Neural progenitor cell (in vitro differentiated cells): Measurements from ENCODE around the gene JADE1. TPM values are rescaled to one million over a fixed set of nuclear protein-coding genes. Genes with fewer than 3 reads are reported as not detected.

ENCODE experiments used
- DNase-seq: peaks from one replicate; pipeline ENCODE4 v3.0.0-alpha.2; 2016; ENCODE audit warnings: low spot score
- H2AFZ ChIP-seq: fragments of 200-600 bp; sonication (generic); replicated peaks from 2 replicates; pipeline ENCODE4 v1.6.1; 2016; ENCODE audit warnings: antibody characterized with exemption
- H3F3A ChIP-seq: fragments of 200-600 bp; sonication (generic); 2 replicates; pipeline ENCODE4 v1.6.1; 2016; ENCODE audit warnings: antibody characterized with exemption, low read depth
- H3K27ac ChIP-seq: fragments of 200-600 bp; sonication (generic); 2 replicates; pipeline ENCODE4 v1.5.1; 2016; ENCODE audit warnings: mild to moderate bottlenecking
- H3K27me3 ChIP-seq: fragments of 200-600 bp; sonication (generic); 2 replicates; pipeline ENCODE4 v1.6.1; 2016; ENCODE audit warnings: mild to moderate bottlenecking, moderate library complexity
- H3K36me3 ChIP-seq: fragments of 200-600 bp; sonication (generic); 2 replicates; pipeline ENCODE4 v1.5.1; 2016
- H3K4me1 ChIP-seq: fragments of 200-600 bp; sonication (generic); 2 replicates; pipeline ENCODE4 v1.6.1; 2016; ENCODE audit warnings: mixed run types
- H3K4me2 ChIP-seq: fragments of 200-600 bp; sonication (generic); 2 replicates; pipeline ENCODE4 v1.6.1; 2016
- H3K4me3 ChIP-seq: fragments of 200-600 bp; sonication (generic); 2 replicates; pipeline ENCODE4 v1.5.1; 2016
- H3K79me2 ChIP-seq: fragments of 200-600 bp; sonication (generic); 2 replicates; pipeline ENCODE4 v1.6.1; 2016; ENCODE audit warnings: low read depth
- H3K9ac ChIP-seq: fragments of 200-600 bp; sonication (generic); 2 replicates; pipeline ENCODE4 v1.6.1; 2016
- H3K9me3 ChIP-seq: fragments of 200-600 bp; sonication (generic); 2 replicates; pipeline ENCODE4 v1.5.1; 2016; ENCODE audit warnings: low read depth
- H4K20me1 ChIP-seq: fragments of 200-600 bp; sonication (generic); 2 replicates; pipeline ENCODE4 v1.6.1; 2016; ENCODE audit warnings: low read depth
- H3K27ac Mint-ChIP-seq: 3 replicates; pipeline ENCODE4 v1.8.0; 2021; ENCODE audit warnings: mixed read lengths
- H3K27me3 Mint-ChIP-seq: 2 replicates; pipeline ENCODE4 v1.8.0; 2022; ENCODE audit warnings: low read depth, mild to moderate bottlenecking, inconsistent platforms, moderate library complexity, mixed read lengths; ENCODE audit not compliant: insufficient read depth
- H3K36me3 Mint-ChIP-seq: 3 replicates; pipeline ENCODE4 v1.8.0; 2021; ENCODE audit warnings: mixed read lengths
- H3K4me1 Mint-ChIP-seq: 3 replicates; pipeline ENCODE4 v1.8.0; 2021; ENCODE audit warnings: mixed read lengths
- H3K4me3 Mint-ChIP-seq: 3 replicates; pipeline ENCODE4 v1.8.0; 2021; ENCODE audit warnings: mild to moderate bottlenecking, moderate library complexity, mixed read lengths
- H3K9me3 Mint-ChIP-seq: 3 replicates; pipeline ENCODE4 v1.8.0; 2020; ENCODE audit warnings: mixed read lengths
- EZH2 ChIP-seq: fragments of 200-600 bp; sonication (generic); IDR thresholded peaks from 2 replicates; pipeline ENCODE4 v1.6.1; 2017; ENCODE audit warnings: antibody characterized with exemption, mild to moderate bottlenecking, moderate library complexity
- EZH2phosphoT487 ChIP-seq: fragments of 200-600 bp; sonication (generic); IDR thresholded peaks from 2 replicates; pipeline ENCODE4 v1.6.1; 2017; ENCODE audit warnings: antibody characterized with exemption
- total RNA-seq: library from RNA; depleted of rRNA; stranded (reverse); fragments of >200 nt; gene quantifications from 2 replicates; pipeline ENCODE4 v1.2.3, GENCODE V29; 2015; ENCODE audit warnings: low replicate concordance
- TF ChIP-seq, protein P1 (sequence below): fragments of 200-600 bp; sonication (generic); IDR thresholded peaks from 2 replicates; pipeline ENCODE4 v1.5.1; 2017; ENCODE audit warnings: antibody characterized with exemption, mild to moderate bottlenecking

The JADE1 gene
- total RNA-seq, 1 donor from 2014 or later, result 55.9 TPM

DNA sequence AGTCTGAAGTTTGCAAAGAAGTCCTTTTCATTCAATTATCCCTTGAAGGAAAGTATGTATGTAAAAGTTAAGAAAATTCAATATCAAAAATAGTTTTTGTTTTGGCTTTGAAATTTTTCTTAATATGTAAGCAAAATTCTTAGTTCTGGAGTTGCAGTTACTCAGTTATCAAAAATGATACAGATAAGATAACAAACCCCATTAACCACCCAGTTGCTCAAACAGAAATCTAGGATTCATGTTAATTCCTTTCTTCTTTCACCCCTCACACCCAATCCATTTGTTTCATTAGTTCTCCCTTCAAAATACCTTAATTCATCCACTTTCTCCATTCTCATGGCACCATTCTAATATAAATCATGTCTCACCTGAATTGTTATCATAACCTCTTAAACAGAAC lies 40.5 kb upstream of the JADE1 start:
- H3K27me3 ChIP-seq, result no peaks in the 10 kb centered on the region
- H3K36me3 ChIP-seq, result no peaks in the 10 kb centered on the region
- H3K4me3 ChIP-seq, result no peak overlapping the region
- no peaks in the 10 kb centered on the region for H3K9me3 ChIP-seq
- no peak overlapping the region for H2AFZ ChIP-seq
- H4K20me1 ChIP-seq, result no peaks in the 10 kb centered on the region
- no peaks in the 10 kb centered on the region for H3K4me1 ChIP-seq
- H3K79me2 ChIP-seq, result no peaks in the 10 kb centered on the region
- Mint-ChIP-seq H3K36me3 (peaks cover 2% of the 10 kb centered on the region), H3K9me3 (no peaks in the 10 kb centered on the region), H3K27me3 (peaks cover 3% of the 10 kb centered on the region), H3K27ac (no peak overlapping the region), H3K4me3 (no peak overlapping the region), H3K4me1 (no peaks in the 10 kb centered on the region)
- DNase-seq, result no peak
- H3K4me2 ChIP-seq, result no peak overlapping the region
- no peak overlapping the region for H3K27ac ChIP-seq
- no peak overlapping the region for H3K9ac ChIP-seq
- TF ChIP-seq EZH2phosphoT487, result no peak
- TF ChIP-seq, protein P1, sequence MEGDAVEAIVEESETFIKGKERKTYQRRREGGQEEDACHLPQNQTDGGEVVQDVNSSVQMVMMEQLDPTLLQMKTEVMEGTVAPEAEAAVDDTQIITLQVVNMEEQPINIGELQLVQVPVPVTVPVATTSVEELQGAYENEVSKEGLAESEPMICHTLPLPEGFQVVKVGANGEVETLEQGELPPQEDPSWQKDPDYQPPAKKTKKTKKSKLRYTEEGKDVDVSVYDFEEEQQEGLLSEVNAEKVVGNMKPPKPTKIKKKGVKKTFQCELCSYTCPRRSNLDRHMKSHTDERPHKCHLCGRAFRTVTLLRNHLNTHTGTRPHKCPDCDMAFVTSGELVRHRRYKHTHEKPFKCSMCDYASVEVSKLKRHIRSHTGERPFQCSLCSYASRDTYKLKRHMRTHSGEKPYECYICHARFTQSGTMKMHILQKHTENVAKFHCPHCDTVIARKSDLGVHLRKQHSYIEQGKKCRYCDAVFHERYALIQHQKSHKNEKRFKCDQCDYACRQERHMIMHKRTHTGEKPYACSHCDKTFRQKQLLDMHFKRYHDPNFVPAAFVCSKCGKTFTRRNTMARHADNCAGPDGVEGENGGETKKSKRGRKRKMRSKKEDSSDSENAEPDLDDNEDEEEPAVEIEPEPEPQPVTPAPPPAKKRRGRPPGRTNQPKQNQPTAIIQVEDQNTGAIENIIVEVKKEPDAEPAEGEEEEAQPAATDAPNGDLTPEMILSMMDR, result no peak
- TF ChIP-seq EZH2, result no peak
- no peaks in the 10 kb centered on the region for H3F3A ChIP-seq

DNA sequence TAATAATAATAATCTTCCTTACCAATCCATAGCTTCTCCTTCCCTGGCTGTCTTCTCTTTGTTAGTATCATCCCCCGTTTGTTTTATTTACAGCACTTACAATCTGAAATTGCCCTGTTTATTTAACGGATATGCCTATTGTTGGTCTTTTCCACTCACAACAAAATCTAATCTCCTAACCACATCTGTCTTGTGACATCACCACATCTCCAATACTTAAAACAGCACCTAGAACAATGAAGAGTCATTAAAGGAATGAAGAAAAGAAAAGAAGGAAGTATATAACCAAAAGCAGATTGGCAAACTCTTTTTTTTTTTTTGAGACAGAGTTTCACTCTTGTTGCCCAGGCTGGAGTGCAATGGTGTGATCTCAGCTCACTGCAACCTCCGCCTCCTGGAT lies 38.7 kb upstream of the JADE1 start:
- no peaks in the 10 kb centered on the region for H3K36me3 ChIP-seq
- H3K4me1 Mint-ChIP-seq, result peaks cover 2% of the 10 kb centered on the region
- H3K27me3 ChIP-seq, result no peaks in the 10 kb centered on the region
- no peak overlapping the region for H2AFZ ChIP-seq
- peaks cover 2% of the 10 kb centered on the region for H3K36me3 Mint-ChIP-seq
- no peak for TF ChIP-seq EZH2phosphoT487
- no peak for TF ChIP-seq EZH2
- TF ChIP-seq, protein P1, result no peak
- no peak overlapping the region for H3K4me3 Mint-ChIP-seq
- peaks cover 3% of the 10 kb centered on the region for H3K27me3 Mint-ChIP-seq
- H3K4me3 ChIP-seq, result no peak overlapping the region
- no peaks in the 10 kb centered on the region for H4K20me1 ChIP-seq
- no peak overlapping the region for H3K27ac Mint-ChIP-seq
- H3K79me2 ChIP-seq, result no peaks in the 10 kb centered on the region
- no peak overlapping the region for H3K27ac ChIP-seq
- no peaks in the 10 kb centered on the region for H3K4me1 ChIP-seq
- H3K4me2 ChIP-seq, result no peak overlapping the region
- peaks cover under 1% of the 10 kb centered on the region for H3K9me3 Mint-ChIP-seq
- no peaks in the 10 kb centered on the region for H3F3A ChIP-seq
- H3K9me3 ChIP-seq, result no peaks in the 10 kb centered on the region
- no peak overlapping the region for H3K9ac ChIP-seq
- DNase-seq, result no peak

DNA sequence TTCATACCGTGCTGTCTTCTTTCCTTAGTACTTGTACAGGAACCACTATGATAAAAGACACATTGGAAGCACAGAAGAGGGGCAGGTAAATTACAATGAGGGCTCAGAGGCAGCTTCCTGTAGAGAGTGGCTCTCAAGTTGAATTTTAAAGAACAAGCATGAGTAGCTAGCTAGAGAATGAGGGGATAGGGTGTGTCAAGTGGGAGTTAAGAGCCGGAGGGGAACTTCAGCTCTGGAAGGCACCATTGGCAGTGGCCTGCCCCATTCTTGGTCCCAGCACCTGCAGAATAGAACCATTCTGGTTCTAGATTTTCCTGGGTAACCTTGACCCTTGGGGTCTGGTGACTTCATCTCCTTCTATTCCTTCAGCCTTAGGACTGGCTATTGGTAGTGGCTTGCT lies 34.0 kb upstream of the JADE1 start:
- peaks cover 4% of the 10 kb centered on the region for H3F3A ChIP-seq
- no peak overlapping the region for H2AFZ ChIP-seq
- H3K36me3 ChIP-seq, result no peaks in the 10 kb centered on the region
- H3K9me3 ChIP-seq, result no peaks in the 10 kb centered on the region
- no peak overlapping the region for H3K4me3 ChIP-seq
- no peaks in the 10 kb centered on the region for H3K4me1 ChIP-seq
- Mint-ChIP-seq H3K4me3 (no peak overlapping the region), H3K36me3 (peaks cover 4% of the 10 kb centered on the region), H3K27ac (no peak overlapping the region), H3K9me3 (peaks cover 5% of the 10 kb centered on the region), H3K4me1 (peaks cover 7% of the 10 kb centered on the region), H3K27me3 (peaks cover 2% of the 10 kb centered on the region)
- no peak overlapping the region for H3K27ac ChIP-seq
- TF ChIP-seq, protein P1, result no peak
- TF ChIP-seq EZH2, result no peak
- no peak for TF ChIP-seq EZH2phosphoT487
- no peak overlapping the region for H3K9ac ChIP-seq
- no peaks in the 10 kb centered on the region for H3K79me2 ChIP-seq
- DNase-seq, result no peak
- H3K27me3 ChIP-seq, result no peaks in the 10 kb centered on the region
- H3K4me2 ChIP-seq, result no peak overlapping the region
- H4K20me1 ChIP-seq, result no peaks in the 10 kb centered on the region
